Loucy (cell line): ENCODE data around the gene QSOX1.

Experiments
- H2AFZ ChIP-seq: fragments of 200-600 bp; sonication (generic); 2 replicates; pipeline ENCODE4 v1.6.0; 2016; ENCODE audit warnings: antibody characterized with exemption, mild to moderate bottlenecking, low read length, moderate library complexity
- H3F3A ChIP-seq: fragments of 200-600 bp; 2 replicates; pipeline ENCODE4 v1.6.0; 2016; ENCODE audit warnings: antibody characterized with exemption, low read depth, mild to moderate bottlenecking
- H3K27me3 ChIP-seq: fragments of 200-600 bp; sonication (generic); 2 replicates; pipeline ENCODE4 v1.6.1; 2014; ENCODE audit warnings: low read length, mild to moderate bottlenecking; ENCODE audit not compliant: insufficient read depth, poor library complexity, severe bottlenecking
- H3K36me3 ChIP-seq: fragments of 200-600 bp; sonication (generic); 2 replicates; pipeline ENCODE4 v1.6.1; 2016; ENCODE audit warnings: low read length; ENCODE audit not compliant: insufficient read depth
- H3K4me1 ChIP-seq: fragments of 200-600 bp; sonication (generic); 2 replicates; pipeline ENCODE4 v1.5.1; 2014; ENCODE audit warnings: low read length, mild to moderate bottlenecking; ENCODE audit not compliant: insufficient read depth, poor library complexity, severe bottlenecking
- H3K4me2 ChIP-seq: fragments of 200-600 bp; sonication (generic); 2 replicates; pipeline ENCODE4 v1.6.0; 2014; ENCODE audit warnings: antibody characterized with exemption, low read length, low read depth, mild to moderate bottlenecking; ENCODE audit not compliant: poor library complexity, severe bottlenecking
- H3K4me3 ChIP-seq: fragments of 200-600 bp; sonication (generic); 2 replicates; pipeline ENCODE4 v1.5.1; 2014; ENCODE audit warnings: low read length, mild to moderate bottlenecking, mixed read lengths; ENCODE audit not compliant: poor library complexity, severe bottlenecking
- H3K79me2 ChIP-seq: fragments of 200-600 bp; sonication (generic); 2 replicates; pipeline ENCODE4 v1.6.1; 2014; ENCODE audit warnings: low read length; ENCODE audit not compliant: insufficient read depth
- H3K9ac ChIP-seq: fragments of 200-600 bp; sonication (generic); 2 replicates; pipeline ENCODE4 v1.6.0; 2014; ENCODE audit warnings: mild to moderate bottlenecking, low read depth, low read length, moderate library complexity; ENCODE audit not compliant: poor library complexity, severe bottlenecking
- H3K9me2 ChIP-seq: fragments of 200-600 bp; sonication (generic); replicated peaks from 2 replicates; pipeline ENCODE4 v1.6.1; 2016; ENCODE audit warnings: low read depth, low read length, mixed read lengths
- H3K9me3 ChIP-seq: fragments of 200-600 bp; sonication (generic); 2 replicates; pipeline ENCODE4 v1.6.1; 2014; ENCODE audit warnings: mild to moderate bottlenecking, antibody characterized with exemption, low read length, low read depth; ENCODE audit not compliant: insufficient read depth
- H4K20me1 ChIP-seq: fragments of 200-600 bp; sonication (generic); 2 replicates; pipeline ENCODE4 v1.6.0; 2014; ENCODE audit warnings: antibody characterized with exemption, low read length, mild to moderate bottlenecking; ENCODE audit not compliant: insufficient read depth, poor library complexity, severe bottlenecking
- CTCF ChIP-seq: fragments of 200-600 bp; sonication (generic); conservative IDR thresholded peaks from 2 replicates; pipeline ENCODE4 v1.5.1; 2014; ENCODE audit warnings: mild to moderate bottlenecking, antibody characterized with exemption, low read length
- EZH2phosphoT487 ChIP-seq: fragments of 200-600 bp; IDR thresholded peaks from 2 replicates; pipeline ENCODE4 v1.6.1; 2018; ENCODE audit warnings: antibody characterized with exemption, mild to moderate bottlenecking, moderate library complexity, borderline replicate concordance

Gene QSOX1

GRCh38 chr1:180250499-180250770 is 95.8 kb downstream of the QSOX1 start:
- Histone ChIP-seq H3K9me3 (no peaks in the 10 kb centered on the region), H3K4me3 (no peak overlapping the region), H3K36me3 (no peaks in the 10 kb centered on the region), H3K4me1 (peaks cover 8% of the 10 kb centered on the region), H3K9ac (no peak overlapping the region), H3K4me2 (no peak overlapping the region), H3K9me2 (no peaks in the 10 kb centered on the region), H3K27me3 (no peaks in the 10 kb centered on the region), H2AFZ (no peak overlapping the region), H4K20me1 (no peaks in the 10 kb centered on the region), H3K79me2 (no peaks in the 10 kb centered on the region), H3F3A (no peaks in the 10 kb centered on the region)
- TF ChIP-seq CTCF (no peak), EZH2phosphoT487 (no peak)

GRCh38 chr1:180250883-180251509 is 96.3 kb downstream of the QSOX1 start:
- Histone ChIP-seq H3F3A (no peaks in the 10 kb centered on the region), H3K27me3 (no peaks in the 10 kb centered on the region), H3K9me2 (no peaks in the 10 kb centered on the region), H3K4me1 (peaks cover 8% of the 10 kb centered on the region), H3K4me2 (no peak overlapping the region), H3K9ac (no peak overlapping the region), H3K79me2 (no peaks in the 10 kb centered on the region), H3K9me3 (no peaks in the 10 kb centered on the region), H3K36me3 (no peaks in the 10 kb centered on the region), H2AFZ (no peak overlapping the region), H3K4me3 (no peak overlapping the region), H4K20me1 (no peaks in the 10 kb centered on the region)
- no peak for TF ChIP-seq EZH2phosphoT487
- no peak for TF ChIP-seq CTCF

GRCh38 chr1:180251526-180252305 is 97.0 kb downstream of the QSOX1 start:
- H3K9ac ChIP-seq, result peak overlapping the region; percentile 0

More at GRCh38 chr1:180251526-180252305, 97.0 kb downstream of the QSOX1 start:
- Histone ChIP-seq H3K9me2 (no peaks in the 10 kb centered on the region), H3K79me2 (no peaks in the 10 kb centered on the region), H3K9me3 (no peaks in the 10 kb centered on the region), H3K4me1 (peaks cover 8% of the 10 kb centered on the region), H3K4me2 (no peak overlapping the region), H3K4me3 (no peak overlapping the region), H2AFZ (0 out of 2 replicates have a peak overlapping the region, but pooled peaks have one; percentile 23), H4K20me1 (no peaks in the 10 kb centered on the region), H3F3A (no peaks in the 10 kb centered on the region), H3K36me3 (no peaks in the 10 kb centered on the region), H3K27me3 (no peaks in the 10 kb centered on the region)
- TF ChIP-seq EZH2phosphoT487, result no peak
- no peak for TF ChIP-seq CTCF
